ENCODE measurements around the gene PA2G4. TPM values are rescaled to one million over a fixed set of nuclear protein-coding genes. Genes with fewer than 3 reads are reported as not detected.

The PA2G4 gene
- total RNA-seq, 5 donors from 2014 or later (not counting 1 experiment from before 2014, with no cell fraction given): 67.5 to 113 (median 104) TPM

- H3K36me3 ChIP-seq (ENCODE audit: control insufficient read depth in 2 of 2, extremely low read depth in 1 of 2, insufficient read depth in 1 of 2, low read length in 1 of 2): peaks cover 17 to 94% of the 10 kb centered on the region in 2 donors
- CTCF ChIA-PET: no interaction called here
- H3K27me3 ChIP-seq (replicated peaks in 1 of 2; ENCODE audit: control insufficient read depth in 2 of 2, extremely low read depth in 1 of 2, insufficient read depth in 2 of 2, low read length in 1 of 2): no peaks in the 10 kb centered on the region
- no peak overlapping the region for H3K4me3 ChIP-seq (ENCODE audit: control insufficient read depth in 1 of 2, extremely low read depth in 1 of 2, low read length in 1 of 2)
- peaks cover 74% of the 10 kb centered on the region for H3K36me3 Mint-ChIP-seq
- no peak overlapping the region for H3K4me3 Mint-ChIP-seq
- 90% methylated on average over 2 of the region's 6 CpGs for WGBS (ENCODE audit: insufficient coverage)
- POLR2A ChIA-PET: interaction anchor here in 1 of 2 donors (0.6 to 0.7 kb wide), 2 partner anchors 32 to 406 kb away, joined by 3 to 7 read pairs; no protein-coding TSS in a partner anchor
- no peak for DNase-seq
- H3K27me3 Mint-ChIP-seq: no peaks in the 10 kb centered on the region
- H3K27ac ChIP-seq (ENCODE audit: low read length): no peak overlapping the region
- H3K4me1 ChIP-seq (ENCODE audit: control insufficient read depth in 1 of 2, extremely low read depth in 1 of 2, insufficient read depth in 2 of 2, low read length in 2 of 2): peaks cover 43 to 75% of the 10 kb centered on the region in 2 experiments
- ATAC-seq (replicated peaks in 1 of 4): no peak
- H3K9me3 Mint-ChIP-seq: no peaks in the 10 kb centered on the region
- H3K9me3 ChIP-seq: no peaks in the 10 kb centered on the region
- H3K27ac Mint-ChIP-seq: no peak overlapping the region
- peaks cover 65 to 78% (median 78%) of the 10 kb centered on the region in 3 donors for H3K4me1 Mint-ChIP-seq
Observed at GRCh38 chr12:56134897-56135296, 30.5 kb downstream of the PA2G4 start.

GRCh38 chr12:56137853-56138571 is 33.7 kb downstream of the PA2G4 start:
- WGBS (ENCODE audit: insufficient coverage): 0% methylated on average over 1 of the region's 14 CpGs
- no peaks in the 10 kb centered on the region for H3K27me3 Mint-ChIP-seq
- ATAC-seq (replicated peaks in 1 of 4): peak; percentile 44 to 55 (median 48)
- no peaks in the 10 kb centered on the region for H3K9me3 Mint-ChIP-seq
- ChIA-PET CTCF (interaction anchor here (0.8 to 4.2 kb wide), 4 partner anchors 11 to 84 kb away, joined by 3 to 16 read pairs (median 4); partner anchors contain the start of genes ESYT1 (in 1 of the 2) and RNF41 (in 1 of the 2)), POLR2A (interaction anchor here (0.5 to 0.7 kb wide), 3 partner anchors 20 to 1617 kb away, joined by 4 to 5 read pairs (median 5); partner anchors contain the start of gene ZC3H10 (in 1 of the 2))
- H3K4me3 Mint-ChIP-seq: peak overlapping the region in 1 of 3 donors; percentile 64
- Histone ChIP-seq H3K27ac (ENCODE audit: low read length) (peak overlapping the region; percentile 5), H3K9me3 (no peaks in the 10 kb centered on the region), H3K36me3 (ENCODE audit: control insufficient read depth in 2 of 2, extremely low read depth in 1 of 2, insufficient read depth in 1 of 2, low read length in 1 of 2) (peaks cover 9 to 93% of the 10 kb centered on the region in 2 donors), H3K4me1 (ENCODE audit: control insufficient read depth in 1 of 2, extremely low read depth in 1 of 2, insufficient read depth in 2 of 2, low read length in 2 of 2) (peaks cover 33 to 66% of the 10 kb centered on the region in 2 experiments), H3K27me3 (replicated peaks in 1 of 2; ENCODE audit: control insufficient read depth in 2 of 2, extremely low read depth in 1 of 2, insufficient read depth in 2 of 2, low read length in 1 of 2) (no peaks in the 10 kb centered on the region), H3K4me3 (ENCODE audit: control insufficient read depth in 1 of 2, extremely low read depth in 1 of 2, low read length in 1 of 2) (peak overlapping the region in 1 of 2 donors; percentile 10)
- H3K4me1 Mint-ChIP-seq: peaks cover 60 to 76% (median 73%) of the 10 kb centered on the region in 3 donors
- peak in 1 of 35 experiments; percentile 23 for DNase-seq
- peaks cover 69% of the 10 kb centered on the region for H3K36me3 Mint-ChIP-seq
- H3K27ac Mint-ChIP-seq: peak overlapping the region; percentile 90 to 92

GRCh38 chr12:56141946-56142784 is 37.8 kb downstream of the PA2G4 start:
- DNase-seq (no peak), ATAC-seq (replicated peaks in 1 of 4) (no peak)
- Mint-ChIP-seq H3K36me3 (peaks cover 63% of the 10 kb centered on the region), H3K4me1 (peaks cover 57 to 65% (median 62%) of the 10 kb centered on the region in 3 donors), H3K4me3 (no peak overlapping the region), H3K27ac (peak overlapping the region; percentile 83 to 85), H3K9me3 (no peaks in the 10 kb centered on the region), H3K27me3 (no peaks in the 10 kb centered on the region)
- ChIA-PET POLR2A (interaction anchor here in 1 of 2 donors (0.6 kb wide), 2 partner anchors 319 to 336 kb away, joined by 3 read pairs; no protein-coding TSS in a partner anchor), CTCF (interaction anchor here in 1 of 2 donors (0.6 to 1.2 kb wide), 2 partner anchors 9 to 114 kb away, joined by 3 read pairs; no protein-coding TSS in a partner anchor)
- no peaks in the 10 kb centered on the region for H3K9me3 ChIP-seq
- no peaks in the 10 kb centered on the region for H3K27me3 ChIP-seq (replicated peaks in 1 of 2; ENCODE audit: control insufficient read depth in 2 of 2, extremely low read depth in 1 of 2, insufficient read depth in 2 of 2, low read length in 1 of 2)
- H3K27ac ChIP-seq (ENCODE audit: low read length): peak overlapping the region; percentile 15
- H3K36me3 ChIP-seq (ENCODE audit: control insufficient read depth in 2 of 2, extremely low read depth in 1 of 2, insufficient read depth in 1 of 2, low read length in 1 of 2): peaks cover 15 to 80% of the 10 kb centered on the region in 2 donors
- no peak overlapping the region for H3K4me3 ChIP-seq (ENCODE audit: control insufficient read depth in 1 of 2, extremely low read depth in 1 of 2, low read length in 1 of 2)
- 96% methylated on average over 8 of the region's 19 CpGs for WGBS (ENCODE audit: insufficient coverage)
- peaks cover 27 to 51% of the 10 kb centered on the region in 2 experiments for H3K4me1 ChIP-seq (ENCODE audit: control insufficient read depth in 1 of 2, extremely low read depth in 1 of 2, insufficient read depth in 2 of 2, low read length in 2 of 2)

- 60% methylated on average over 1 of the region's 4 CpGs for WGBS (ENCODE audit: insufficient coverage)
- Mint-ChIP-seq H3K9me3 (no peaks in the 10 kb centered on the region), H3K4me1 (peaks cover 47 to 54% (median 52%) of the 10 kb centered on the region in 3 donors), H3K27me3 (no peaks in the 10 kb centered on the region), H3K36me3 (peaks cover 55% of the 10 kb centered on the region), H3K4me3 (no peak overlapping the region), H3K27ac (peak overlapping the region; percentile 83 to 85)
- H3K4me1 ChIP-seq (ENCODE audit: control insufficient read depth in 1 of 2, extremely low read depth in 1 of 2, insufficient read depth in 2 of 2, low read length in 2 of 2): peaks cover 17 to 40% of the 10 kb centered on the region in 2 experiments
- DNase-seq (peak in 1 of 35 experiments; percentile 18), ATAC-seq (replicated peaks in 1 of 4) (peak in 3 of 4 experiments; percentile 73 to 79 (median 77))
- no peaks in the 10 kb centered on the region for H3K9me3 ChIP-seq
- H3K4me3 ChIP-seq (ENCODE audit: control insufficient read depth in 1 of 2, extremely low read depth in 1 of 2, low read length in 1 of 2): no peak overlapping the region
- peak overlapping the region; percentile 39 for H3K27ac ChIP-seq (ENCODE audit: low read length)
- ChIA-PET CTCF (interaction anchor here in 1 of 2 donors (0.5 kb wide), 1 partner anchor 200 kb away, joined by 4 read pairs; no protein-coding TSS in a partner anchor), POLR2A (interaction anchor here (0.6 to 2.2 kb wide), 2 partner anchors 15 to 114 kb away, joined by 3 to 7 read pairs; partner anchors contain the start of gene ESYT1 (in 1 of the 2))
- peaks cover 13 to 70% of the 10 kb centered on the region in 2 donors for H3K36me3 ChIP-seq (ENCODE audit: control insufficient read depth in 2 of 2, extremely low read depth in 1 of 2, insufficient read depth in 1 of 2, low read length in 1 of 2)
- no peaks in the 10 kb centered on the region for H3K27me3 ChIP-seq (replicated peaks in 1 of 2; ENCODE audit: control insufficient read depth in 2 of 2, extremely low read depth in 1 of 2, insufficient read depth in 2 of 2, low read length in 1 of 2)
Observed at GRCh38 chr12:56143217-56143616, 38.9 kb downstream of the PA2G4 start.

- POLR2A ChIA-PET: interaction anchor here (0.8 to 2.2 kb wide), 2 partner anchors 8 to 16 kb away, joined by 4 to 7 read pairs; partner anchors contain the start of gene ESYT1 (in 1 of the 2)
- H3K27me3 Mint-ChIP-seq: no peaks in the 10 kb centered on the region
- Histone ChIP-seq H3K9me3 (no peaks in the 10 kb centered on the region), H3K4me1 (ENCODE audit: control insufficient read depth in 1 of 2, extremely low read depth in 1 of 2, insufficient read depth in 2 of 2, low read length in 2 of 2) (peaks cover 11 to 34% of the 10 kb centered on the region in 2 experiments), H3K4me3 (ENCODE audit: control insufficient read depth in 1 of 2, extremely low read depth in 1 of 2, low read length in 1 of 2) (no peak overlapping the region), H3K36me3 (ENCODE audit: control insufficient read depth in 2 of 2, extremely low read depth in 1 of 2, insufficient read depth in 1 of 2, low read length in 1 of 2) (peaks cover 13 to 63% of the 10 kb centered on the region in 2 donors), H3K27ac (ENCODE audit: low read length) (no peak overlapping the region), H3K27me3 (replicated peaks in 1 of 2; ENCODE audit: control insufficient read depth in 2 of 2, extremely low read depth in 1 of 2, insufficient read depth in 2 of 2, low read length in 1 of 2) (no peaks in the 10 kb centered on the region)
- no peak for DNase-seq
- H3K9me3 Mint-ChIP-seq: no peaks in the 10 kb centered on the region
- WGBS (ENCODE audit: insufficient coverage): 93% methylated on average over 5 of the region's 8 CpGs
- H3K4me3 Mint-ChIP-seq: no peak overlapping the region
- CTCF ChIA-PET: no interaction called here
- H3K36me3 Mint-ChIP-seq: peaks cover 49% of the 10 kb centered on the region
- H3K27ac Mint-ChIP-seq: peak overlapping the region; percentile 83 to 85
- H3K4me1 Mint-ChIP-seq: peaks cover 40 to 48% (median 45%) of the 10 kb centered on the region in 3 donors
- ATAC-seq (replicated peaks in 1 of 4): no peak
Observed at GRCh38 chr12:56143870-56144269, 39.5 kb downstream of the PA2G4 start.

Measured in T-cell (primary cell).